ENCODE results near the gene MGAT5.

The MGAT5 gene

DNA sequence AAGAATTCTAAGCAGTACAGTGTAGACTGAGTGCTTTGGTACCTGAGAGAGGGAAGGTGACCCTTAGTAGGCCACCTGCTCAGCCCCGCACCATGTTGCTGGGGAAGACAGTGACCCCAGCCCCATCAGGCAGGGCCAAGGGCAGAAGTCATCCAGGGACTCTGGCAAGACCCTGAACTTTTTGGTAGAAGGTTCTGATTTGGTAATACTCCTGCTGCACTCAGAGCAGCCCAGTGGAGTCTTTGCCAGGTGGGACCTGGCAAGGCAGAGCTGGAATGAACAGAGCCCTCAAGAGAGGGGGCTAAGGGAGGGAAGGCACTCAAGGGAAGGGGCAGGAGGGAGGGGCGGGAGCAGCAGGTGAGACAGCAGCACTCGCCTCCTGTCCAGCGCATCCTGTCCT is 191.2 kb downstream of the MGAT5 start:
- no peak for DNase-seq (ENCODE audit: low spot score)
- TF ChIP-seq, protein P1, sequence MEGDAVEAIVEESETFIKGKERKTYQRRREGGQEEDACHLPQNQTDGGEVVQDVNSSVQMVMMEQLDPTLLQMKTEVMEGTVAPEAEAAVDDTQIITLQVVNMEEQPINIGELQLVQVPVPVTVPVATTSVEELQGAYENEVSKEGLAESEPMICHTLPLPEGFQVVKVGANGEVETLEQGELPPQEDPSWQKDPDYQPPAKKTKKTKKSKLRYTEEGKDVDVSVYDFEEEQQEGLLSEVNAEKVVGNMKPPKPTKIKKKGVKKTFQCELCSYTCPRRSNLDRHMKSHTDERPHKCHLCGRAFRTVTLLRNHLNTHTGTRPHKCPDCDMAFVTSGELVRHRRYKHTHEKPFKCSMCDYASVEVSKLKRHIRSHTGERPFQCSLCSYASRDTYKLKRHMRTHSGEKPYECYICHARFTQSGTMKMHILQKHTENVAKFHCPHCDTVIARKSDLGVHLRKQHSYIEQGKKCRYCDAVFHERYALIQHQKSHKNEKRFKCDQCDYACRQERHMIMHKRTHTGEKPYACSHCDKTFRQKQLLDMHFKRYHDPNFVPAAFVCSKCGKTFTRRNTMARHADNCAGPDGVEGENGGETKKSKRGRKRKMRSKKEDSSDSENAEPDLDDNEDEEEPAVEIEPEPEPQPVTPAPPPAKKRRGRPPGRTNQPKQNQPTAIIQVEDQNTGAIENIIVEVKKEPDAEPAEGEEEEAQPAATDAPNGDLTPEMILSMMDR (IDR thresholded peaks at IDR 0.05; ENCODE audit: extremely low read depth, missing control alignments) = no peak

DNA sequence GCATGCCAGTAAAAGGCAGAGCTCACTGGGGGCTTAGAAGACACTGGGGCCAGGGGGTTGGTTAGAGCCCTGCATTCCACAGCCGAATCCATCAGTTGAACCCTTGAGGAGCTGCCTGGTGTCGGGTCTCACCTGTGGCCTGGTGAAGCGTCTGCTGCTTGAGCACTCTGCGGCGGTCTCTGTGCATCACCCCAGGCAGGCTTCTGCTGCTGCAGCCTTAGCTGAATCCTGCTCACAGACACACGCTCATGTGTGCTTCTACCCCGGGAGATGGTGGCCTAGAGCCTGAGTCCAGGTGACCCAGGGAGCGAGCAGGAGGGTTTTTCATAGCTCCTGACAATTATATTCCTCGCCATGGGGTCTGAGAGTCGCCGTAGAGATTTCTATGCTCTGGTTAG is 192.1 kb downstream of the MGAT5 start:
- TF ChIP-seq, protein P1 (IDR thresholded peaks at IDR 0.05; ENCODE audit: extremely low read depth, missing control alignments) = no peak
- no peak for DNase-seq (ENCODE audit: low spot score)

DNA sequence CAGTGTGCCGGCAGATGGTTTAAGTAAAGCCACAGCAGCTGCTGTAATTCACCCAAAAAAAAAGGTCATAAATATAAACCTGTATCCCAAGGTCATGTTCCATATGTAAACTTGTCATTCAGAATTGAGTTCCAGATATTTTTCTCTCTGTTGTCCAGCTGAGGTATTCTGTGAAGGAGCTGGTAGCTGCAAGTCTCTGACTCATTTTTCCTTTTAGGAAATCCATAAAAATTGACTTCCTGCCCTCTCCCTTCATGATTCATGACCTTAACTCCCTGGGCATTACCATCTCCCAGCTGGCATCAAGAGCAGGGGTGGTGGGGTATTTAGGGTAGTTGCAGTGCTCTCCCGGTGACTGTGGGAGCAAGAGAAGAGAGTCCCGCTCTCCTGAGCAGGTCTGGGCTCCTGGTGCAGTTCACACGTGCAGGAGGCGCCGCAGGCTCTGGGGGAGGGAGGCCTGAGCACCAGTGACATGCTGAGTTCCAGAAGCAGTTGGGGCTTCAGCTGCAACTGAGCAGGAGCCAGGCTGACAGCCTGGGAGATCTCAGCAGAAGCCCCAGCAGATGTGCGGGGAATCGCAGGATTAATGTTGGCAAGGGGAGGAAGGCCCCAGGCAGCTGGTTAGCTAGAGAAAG is 192.6 kb downstream of the MGAT5 start:
- TF ChIP-seq, protein P1 (IDR thresholded peaks at IDR 0.05; ENCODE audit: extremely low read depth, missing control alignments) = no peak
- DNase-seq (ENCODE audit: low spot score) = no peak

DNA sequence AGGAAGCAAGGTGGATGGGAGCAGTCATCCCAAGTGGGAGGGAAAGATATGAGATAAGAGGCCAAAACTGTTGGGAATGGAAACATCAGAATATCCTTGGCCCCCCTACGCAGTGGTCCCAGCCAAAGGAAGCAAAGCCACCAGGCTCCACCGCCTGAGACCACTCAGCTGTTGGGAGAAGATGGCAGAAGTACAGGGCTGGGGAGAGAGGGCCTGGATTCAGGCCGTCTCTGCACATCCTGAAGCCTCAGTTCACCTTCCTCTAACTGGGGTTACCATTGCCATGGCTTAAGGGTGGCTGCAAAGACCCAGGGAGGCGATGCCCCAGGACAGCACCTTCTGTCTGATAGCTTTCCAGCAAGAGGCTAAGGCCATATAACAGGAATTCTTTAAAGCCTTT is 193.8 kb downstream of the MGAT5 start:
- TF ChIP-seq, protein P1 (IDR thresholded peaks at IDR 0.05; ENCODE audit: extremely low read depth, missing control alignments) = no peak
- DNase-seq (ENCODE audit: low spot score) = no peak

GRCh38 chr2:134448650-134449049 is 194.8 kb downstream of the MGAT5 start:
- TF ChIP-seq, protein P1 (IDR thresholded peaks at IDR 0.05; ENCODE audit: extremely low read depth, missing control alignments) = no peak
- no peak for DNase-seq (ENCODE audit: low spot score)

GRCh38 chr2:134449157-134449556 is 195.3 kb downstream of the MGAT5 start:
- TF ChIP-seq, protein P1 (IDR thresholded peaks at IDR 0.05; ENCODE audit: extremely low read depth, missing control alignments) = no peak
- DNase-seq (ENCODE audit: low spot score) = no peak

GRCh38 chr2:134449751-134450513 is 196.1 kb downstream of the MGAT5 start:
- DNase-seq (ENCODE audit: low spot score) = no peak
- TF ChIP-seq, protein P1 (IDR thresholded peaks at IDR 0.05; ENCODE audit: extremely low read depth, missing control alignments) = no peak

All from GM20000 (cell line).